Body of pancreas (tissue), 4 donors: Measurements from ENCODE around the gene SERPINA4. TPM values are rescaled to one million over a fixed set of nuclear protein-coding genes. Genes with fewer than 3 reads are reported as not detected.

ENCODE experiments used
- ATAC-seq: fragments of 150-250 bp; one replicate; pipeline ENCODE4 v1.9.1; 2016
- DNase-seq, 4 donors: peaks; one replicate each; pipeline ENCODE4 v3.0.0-alpha.2; 2019
- H3K27ac ChIP-seq, 4 donors: fragments of 200-600 bp; sonication (generic); 1 replicate in 3 of 4; 2 replicates in 1 of 4; pipeline versions ENCODE4 v1.5.1 to v1.6.1; 2016 to 2019; ENCODE audit warnings: mild to moderate bottlenecking in 1 of 4, mixed read lengths in 1 of 4, moderate library complexity in 1 of 4
- H3K27me3 ChIP-seq, 2 donors: fragments of 200-600 bp; sonication (generic); one replicate each; pipeline ENCODE4 v1.6.0; 2016; ENCODE audit warnings: mild to moderate bottlenecking in 1 of 2
- H3K36me3 ChIP-seq, 2 donors: fragments of 200-600 bp; sonication (generic); replicated peaks in 1 of 2; 2 replicates each; pipeline ENCODE4 v1.5.1; 2016; ENCODE audit warnings: low read depth in 2 of 2; ENCODE audit not compliant: insufficient read depth in 1 of 2
- H3K4me1 ChIP-seq: fragments of 200-600 bp; sonication (generic); one replicate; pipeline ENCODE4 v1.6.0; 2016
- H3K4me3 ChIP-seq, 2 donors: fragments of 200-600 bp; sonication (generic); 1 replicate in 1 of 2; 2 replicates in 1 of 2; pipeline ENCODE4 v1.5.1; 2016 to 2019
- H3K9me3 ChIP-seq, 3 donors: fragments of 200-600 bp; sonication (generic); 1 replicate in 2 of 3; 2 replicates in 1 of 3; pipeline ENCODE4 v1.5.1; 2016
- CTCF ChIP-seq, 7 experiments: fragments of 450-650 bp in 4 of 7; fragments of 200-600 bp in 3 of 7; sonication (generic) in 3 of 7; IDR thresholded peaks; one replicate each; pipeline ENCODE4 v1.5.1; 2016 to 2019; ENCODE audit warnings: antibody characterized with exemption in 7 of 7
- POLR2A ChIP-seq, 3 donors: fragments of 450-650 bp; IDR thresholded peaks; one replicate each; pipeline ENCODE4 v1.6.1; 2016; ENCODE audit warnings: antibody characterized with exemption in 3 of 3, mild to moderate bottlenecking in 2 of 3
- WGBS, 2 donors: methylation state at CpG; one replicate each; pipeline ENCODE4 v1.1.5; 2017; 5-methylcytosine and 5-hydroxymethylcytosine counted together
- intact Hi-C: fragments of 100-400 bp; cut with DNase I; formaldehyde crosslinking; loops from one replicate; pipeline ENCODE4 v1.15.1; 2023
- total RNA-seq, 2 donors: library from RNA; depleted of rRNA; stranded (reverse); fragments of >200 nt; gene quantifications; one replicate each; pipeline ENCODE4 v1.1.0, GENCODE V29; 2016

The SERPINA4 gene
- total RNA-seq, 2 donors from 2014 or later, result 42.8 to 57.6 TPM

GRCh38 chr14:94517248-94517640, 44.0 kb upstream of the SERPINA4 start:
- ATAC-seq, result no peak
- WGBS, 2 donors, result 72 to 73% methylated on average over 10 of the region's 10 CpGs
- intact Hi-C loops, result no loop called here

GRCh38 chr14:94517641-94518257, 43.5 kb upstream of the SERPINA4 start:
- Histone ChIP-seq H3K36me3 (no peaks in the 10 kb centered on the region), H3K27ac (no peak overlapping the region), H3K4me1 (no peaks in the 10 kb centered on the region), H3K27me3 (no peaks in the 10 kb centered on the region), H3K9me3 (no peaks in the 10 kb centered on the region), H3K4me3 (no peak overlapping the region)
- no peak for TF ChIP-seq POLR2A (IDR thresholded peaks at IDR 0.05)
- no peak for TF ChIP-seq CTCF (IDR thresholded peaks at IDR 0.05)
- intact Hi-C loops, result no loop called here
- ATAC-seq, result no peak
- no peak for DNase-seq
- WGBS, 2 donors, result 38 to 50% methylated on average over 7 of the region's 7 CpGs

More at GRCh38 chr14:94517248-94517640, 44.0 kb upstream of the SERPINA4 start:
- Histone ChIP-seq H3K27ac (no peak overlapping the region), H3K36me3 (no peaks in the 10 kb centered on the region), H3K27me3 (no peaks in the 10 kb centered on the region), H3K9me3 (no peaks in the 10 kb centered on the region), H3K4me1 (no peaks in the 10 kb centered on the region), H3K4me3 (no peak overlapping the region)
- TF ChIP-seq POLR2A (IDR thresholded peaks at IDR 0.05) (no peak), CTCF (IDR thresholded peaks at IDR 0.05) (no peak)
- DNase-seq, result no peak

GRCh38 chr14:94521375-94522114, 39.7 kb upstream of the SERPINA4 start:
- Histone ChIP-seq H3K4me1 (no peaks in the 10 kb centered on the region), H3K27ac (no peak overlapping the region), H3K27me3 (no peaks in the 10 kb centered on the region), H3K9me3 (peaks cover 0 to under 1% (median 0%) of the 10 kb centered on the region in 3 donors), H3K36me3 (no peaks in the 10 kb centered on the region), H3K4me3 (no peak overlapping the region)
- intact Hi-C loops, result no loop called here
- DNase-seq (no peak), ATAC-seq (no peak)
- TF ChIP-seq CTCF (IDR thresholded peaks at IDR 0.05), result no peak
- TF ChIP-seq POLR2A (IDR thresholded peaks at IDR 0.05), result no peak
- 53 to 58% methylated on average over 4 to 5 of the region's 5 CpGs for WGBS, 2 donors

GRCh38 chr14:94522115-94522724, 39.0 kb upstream of the SERPINA4 start:
- Histone ChIP-seq H3K4me3 (no peak overlapping the region), H3K4me1 (no peaks in the 10 kb centered on the region), H3K27me3 (no peaks in the 10 kb centered on the region), H3K9me3 (peaks cover 0 to 5% (median 0%) of the 10 kb centered on the region in 3 donors), H3K27ac (no peak overlapping the region), H3K36me3 (no peaks in the 10 kb centered on the region)
- DNase-seq (no peak), ATAC-seq (no peak)
- TF ChIP-seq CTCF (IDR thresholded peaks at IDR 0.05) (no peak), POLR2A (IDR thresholded peaks at IDR 0.05) (no peak)
- WGBS, 2 donors, result 84% methylated on average over 7 of the region's 7 CpGs
- intact Hi-C loops, result no loop called here
